Fibroblast of lung (primary cell): ENCODE results near the gene CCDC27. TPM values are rescaled to one million over a fixed set of nuclear protein-coding genes. Genes with fewer than 3 reads are reported as not detected.

Experiments used
- DNase-seq, 2 donors: peaks; one replicate each; pipeline versions ENCODE4 v3.0.0 to v3.0.0-alpha.2; 2010; ENCODE audit warnings: low read depth in 2 of 2
- H2AFZ ChIP-seq: 2 replicates; pipeline ENCODE4 v1.5.1; 2012; ENCODE audit warnings: low read length, control low read depth, inconsistent platforms
- H3K27ac ChIP-seq: 2 replicates; pipeline ENCODE4 v1.5.1; 2011; ENCODE audit warnings: low read length, control low read depth; ENCODE audit not compliant: insufficient read depth
- H3K27me3 ChIP-seq: 2 replicates; pipeline ENCODE4 v1.5.1; 2011; ENCODE audit warnings: mild to moderate bottlenecking, low read length; ENCODE audit not compliant: control insufficient read depth, insufficient read depth
- H3K36me3 ChIP-seq: 2 replicates; pipeline ENCODE4 v1.5.1; 2011; ENCODE audit warnings: low read length; ENCODE audit not compliant: control insufficient read depth, insufficient read depth
- H3K4me1 ChIP-seq: 2 replicates; pipeline ENCODE4 v1.5.1; 2011; ENCODE audit warnings: low read length; ENCODE audit not compliant: control insufficient read depth, insufficient read depth; ENCODE audit errors: extremely low read depth
- H3K4me2 ChIP-seq: 2 replicates; pipeline ENCODE4 v1.5.1; 2011; ENCODE audit warnings: low read length, control low read depth; ENCODE audit not compliant: insufficient read depth; ENCODE audit errors: extremely low read depth
- H3K4me3 ChIP-seq, 4 experiments: fragments of 200-600 bp in 1 of 4; sonication (generic) in 1 of 4; replicated peaks in 1 of 4; 2 replicates each; pipeline ENCODE4 v1.5.1; 2011 to 2016; ENCODE audit warnings: low read length in 4 of 4, low read depth in 3 of 4, mild to moderate bottlenecking in 3 of 4, control low read depth in 2 of 4, inconsistent platforms in 1 of 4, mixed read lengths in 1 of 4; ENCODE audit not compliant: insufficient read depth in 1 of 4; ENCODE audit errors: control extremely low read depth in 1 of 4
- H3K79me2 ChIP-seq: 2 replicates; pipeline ENCODE4 v1.5.1; 2012; ENCODE audit warnings: mild to moderate bottlenecking, low read length, inconsistent platforms; ENCODE audit not compliant: control insufficient read depth, insufficient read depth
- H3K9ac ChIP-seq: 2 replicates; pipeline ENCODE4 v1.5.1; 2011; ENCODE audit warnings: mild to moderate bottlenecking, low read length, control low read depth; ENCODE audit not compliant: insufficient read depth
- H3K9me3 ChIP-seq: 2 replicates; pipeline ENCODE4 v1.5.1; 2012; ENCODE audit warnings: low read depth, low read length; ENCODE audit not compliant: control insufficient read depth, insufficient read depth
- H4K20me1 ChIP-seq: 2 replicates; pipeline ENCODE4 v1.5.1; 2011; ENCODE audit warnings: low read length; ENCODE audit not compliant: control insufficient read depth, insufficient read depth; ENCODE audit errors: extremely low read depth
- CTCF ChIP-seq, 2 donors: IDR thresholded peaks in 1 of 2; conservative IDR thresholded peaks in 1 of 2; 1 replicate in 1 of 2; 2 replicates in 1 of 2; pipeline ENCODE4 v1.5.1; 2011 to 2012; ENCODE audit warnings: low read length in 2 of 2, control low read depth in 1 of 2, inconsistent platforms in 1 of 2, low read depth in 1 of 2, mild to moderate bottlenecking in 1 of 2
- EZH2 ChIP-seq: IDR thresholded peaks from 2 replicates; pipeline ENCODE4 v1.5.1; 2012; ENCODE audit warnings: low read length, control low read depth, mild to moderate bottlenecking; ENCODE audit errors: missing control alignments
- polyA plus RNA-seq, 2 donors: library from polyadenylated mRNA; depleted of rRNA in 1 of 2; stranded (reverse) in 1 of 2; unstranded in 1 of 2; fragments of >200 nt; gene quantifications; 2 replicates each; pipeline ENCODE4 v1.2.1, GENCODE V29; 2011 to 2012; ENCODE audit warnings: missing spikeins in 1 of 2
- total RNA-seq: library from RNA; depleted of rRNA; stranded (reverse); fragments of >200 nt; gene quantifications from 2 replicates; pipeline ENCODE4 v1.2.1, GENCODE V29; 2014

Gene CCDC27
- total and polyA plus RNA-seq, 2 donors (not counting 1 experiment from before 2014, with no cell fraction given) = not detected

DNA sequence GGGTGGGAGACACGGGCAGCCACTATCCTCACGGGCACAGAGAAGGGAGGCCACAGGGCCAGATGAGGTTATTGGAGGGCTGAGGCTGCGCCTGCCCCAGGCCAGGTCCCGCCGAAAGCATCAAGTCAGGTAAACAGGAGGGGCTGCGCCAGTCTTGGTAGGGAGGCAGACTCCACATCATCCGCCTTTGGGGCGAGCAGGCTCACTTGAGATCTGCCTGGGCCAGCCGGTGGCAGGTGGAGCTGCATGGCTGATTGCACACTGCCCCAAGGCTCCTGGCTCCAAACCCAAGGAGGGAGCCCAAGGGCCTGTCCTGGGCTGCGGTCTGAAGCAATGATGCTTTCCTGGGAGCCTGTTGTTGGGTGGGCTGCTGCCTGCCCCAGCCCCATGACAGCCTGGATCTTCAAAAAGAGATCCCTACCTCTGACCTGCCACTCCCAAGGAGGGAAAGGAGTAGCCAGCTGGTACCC lies 24.9 kb downstream of the CCDC27 start:
- H4K20me1 ChIP-seq = no peaks in the 10 kb centered on the region
- H2AFZ ChIP-seq = no peak overlapping the region
- no peak for DNase-seq
- no peaks in the 10 kb centered on the region for H3K9me3 ChIP-seq
- no peaks in the 10 kb centered on the region for H3K79me2 ChIP-seq
- H3K36me3 ChIP-seq = peaks cover 9% of the 10 kb centered on the region
- H3K27ac ChIP-seq = no peak overlapping the region
- TF ChIP-seq CTCF (conservative IDR thresholded peaks at IDR 0.05 in 1 of 2, IDR thresholded peaks at IDR 0.05 in 1 of 2; ENCODE audit: low read depth in 1 of 2, low read length in 2 of 2) = no peak
- TF ChIP-seq EZH2 = no peak
- no peak overlapping the region for H3K9ac ChIP-seq
- H3K4me1 ChIP-seq = peaks cover 5% of the 10 kb centered on the region
- H3K4me2 ChIP-seq = no peak overlapping the region
- H3K27me3 ChIP-seq = no peaks in the 10 kb centered on the region
- H3K4me3 ChIP-seq = no peak overlapping the region

DNA sequence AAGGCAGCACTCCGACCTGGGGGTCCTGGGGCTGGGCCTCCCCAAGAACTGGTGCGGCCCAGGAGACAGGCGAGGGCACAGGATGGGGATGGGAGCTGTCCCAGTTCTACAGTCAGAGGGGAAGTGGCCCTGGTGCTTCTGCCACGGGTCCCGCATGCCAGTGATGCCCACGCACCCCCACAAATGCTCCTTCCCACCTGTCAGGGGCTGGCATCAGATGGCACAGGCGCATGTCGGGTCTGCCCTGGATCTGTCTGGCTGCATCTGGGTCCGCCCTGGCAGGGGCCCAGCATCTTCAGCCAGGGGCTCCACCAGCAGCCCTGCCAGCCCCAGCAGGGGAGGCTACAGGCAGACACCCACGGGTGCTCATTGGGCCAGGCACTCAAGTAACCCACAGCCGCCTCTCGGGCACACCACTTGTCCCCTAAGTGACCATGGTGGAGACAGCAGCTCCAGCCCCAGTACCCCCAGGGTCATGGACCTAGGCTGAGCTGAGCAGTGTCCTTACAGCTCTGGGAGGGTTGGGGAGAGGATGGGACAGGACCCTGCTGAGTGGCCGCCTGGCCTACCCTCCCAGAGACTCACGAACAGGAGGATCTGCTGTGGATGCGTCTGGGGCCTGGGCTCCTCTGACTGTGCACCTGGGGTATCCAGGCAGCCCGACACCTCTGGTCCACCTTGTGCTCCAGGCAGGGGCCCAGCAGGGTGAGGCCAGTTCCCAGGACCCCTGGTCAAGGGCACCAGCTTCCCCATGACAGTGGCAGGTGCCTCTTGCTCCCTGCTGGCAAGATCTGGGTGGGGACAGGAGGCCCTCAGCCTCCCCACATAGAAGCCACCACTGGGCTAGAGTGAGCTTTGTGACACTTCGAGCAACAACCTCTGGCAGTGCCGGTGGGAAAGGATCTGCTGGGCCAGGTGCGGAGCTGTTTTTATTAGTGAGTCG lies 25.7 kb downstream of the CCDC27 start:
- TF ChIP-seq EZH2 (no peak), CTCF (conservative IDR thresholded peaks at IDR 0.05 in 1 of 2, IDR thresholded peaks at IDR 0.05 in 1 of 2; ENCODE audit: low read depth in 1 of 2, low read length in 2 of 2) (no peak)
- no peak for DNase-seq
- no peak overlapping the region for H3K4me3 ChIP-seq
- peaks cover 13% of the 10 kb centered on the region for H3K36me3 ChIP-seq
- peaks cover 5% of the 10 kb centered on the region for H3K4me1 ChIP-seq
- no peaks in the 10 kb centered on the region for H4K20me1 ChIP-seq
- H3K9me3 ChIP-seq = no peaks in the 10 kb centered on the region
- no peaks in the 10 kb centered on the region for H3K27me3 ChIP-seq
- H3K4me2 ChIP-seq = no peak overlapping the region
- no peak overlapping the region for H3K27ac ChIP-seq
- H3K9ac ChIP-seq = no peak overlapping the region
- H3K79me2 ChIP-seq = no peaks in the 10 kb centered on the region
- H2AFZ ChIP-seq = no peak overlapping the region

DNA sequence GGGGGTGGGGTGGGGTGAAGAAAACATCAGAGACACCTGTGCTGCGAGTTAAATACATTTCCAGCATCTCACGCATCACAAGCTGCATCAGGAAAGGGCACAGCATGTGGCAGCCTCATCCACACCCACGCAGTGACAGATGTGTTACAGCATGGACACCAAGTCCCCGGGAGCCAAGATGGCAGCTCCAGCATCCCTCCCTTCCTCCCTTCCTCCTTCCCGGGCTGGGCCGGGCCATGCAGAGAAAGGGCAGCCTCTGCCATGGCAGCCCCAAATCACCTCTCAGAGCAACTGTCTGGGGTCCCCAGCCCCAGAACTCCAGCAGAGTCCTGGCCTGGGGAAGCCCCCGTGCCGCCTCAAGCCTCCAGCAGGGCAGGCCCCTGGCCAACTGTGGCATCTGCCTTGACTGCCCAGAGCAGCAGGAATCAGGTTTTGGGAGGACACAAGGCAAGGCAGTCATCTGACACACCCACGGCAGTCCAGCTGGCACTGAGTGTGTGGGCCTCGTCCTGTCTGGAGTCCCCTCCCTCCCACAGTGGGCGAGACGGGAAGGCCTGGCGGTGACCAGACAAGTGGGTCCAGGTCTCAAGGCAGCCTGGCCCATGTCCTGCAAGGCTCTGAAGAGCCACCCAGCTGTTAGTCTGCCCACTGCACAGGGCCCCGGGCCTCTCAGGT lies 26.5 kb downstream of the CCDC27 start:
- no peak overlapping the region for H3K27ac ChIP-seq
- no peaks in the 10 kb centered on the region for H4K20me1 ChIP-seq
- DNase-seq = no peak

More for the DNA sequence above, 26.5 kb downstream of the CCDC27 start:
- Histone ChIP-seq H3K4me1 (peaks cover 5% of the 10 kb centered on the region), H3K4me3 (no peak overlapping the region), H3K79me2 (no peaks in the 10 kb centered on the region), H3K9me3 (no peaks in the 10 kb centered on the region), H3K4me2 (no peak overlapping the region), H3K9ac (no peak overlapping the region), H3K27me3 (no peaks in the 10 kb centered on the region), H2AFZ (no peak overlapping the region), H3K36me3 (peaks cover 13% of the 10 kb centered on the region)
- no peak for TF ChIP-seq EZH2
- TF ChIP-seq CTCF (conservative IDR thresholded peaks at IDR 0.05 in 1 of 2, IDR thresholded peaks at IDR 0.05 in 1 of 2; ENCODE audit: low read depth in 1 of 2, low read length in 2 of 2) = no peak
